HL-60 (cell line): Measurements from ENCODE around the gene CCL20.

Experiments
- GABPA ChIP-seq: IDR thresholded peaks from 2 replicates; pipeline ENCODE4 v1.6.1; 2012; ENCODE audit warnings: low read depth
- POLR2AphosphoS5 ChIP-seq: IDR thresholded peaks from 2 replicates; pipeline ENCODE4 v1.6.1; 2012; ENCODE audit warnings: low read depth
- TF ChIP-seq, protein P1 (sequence below): IDR thresholded peaks from one replicate; pipeline ENCODE4 v1.5.1; 2011; ENCODE audit warnings: low read length, control low read depth, inconsistent platforms; ENCODE audit not compliant: insufficient read depth
- TF ChIP-seq, protein P2 (sequence below): IDR thresholded peaks from 2 replicates; pipeline ENCODE4 v1.6.1; 2012; ENCODE audit warnings: low read depth; ENCODE audit not compliant: insufficient replicate concordance

DNA sequence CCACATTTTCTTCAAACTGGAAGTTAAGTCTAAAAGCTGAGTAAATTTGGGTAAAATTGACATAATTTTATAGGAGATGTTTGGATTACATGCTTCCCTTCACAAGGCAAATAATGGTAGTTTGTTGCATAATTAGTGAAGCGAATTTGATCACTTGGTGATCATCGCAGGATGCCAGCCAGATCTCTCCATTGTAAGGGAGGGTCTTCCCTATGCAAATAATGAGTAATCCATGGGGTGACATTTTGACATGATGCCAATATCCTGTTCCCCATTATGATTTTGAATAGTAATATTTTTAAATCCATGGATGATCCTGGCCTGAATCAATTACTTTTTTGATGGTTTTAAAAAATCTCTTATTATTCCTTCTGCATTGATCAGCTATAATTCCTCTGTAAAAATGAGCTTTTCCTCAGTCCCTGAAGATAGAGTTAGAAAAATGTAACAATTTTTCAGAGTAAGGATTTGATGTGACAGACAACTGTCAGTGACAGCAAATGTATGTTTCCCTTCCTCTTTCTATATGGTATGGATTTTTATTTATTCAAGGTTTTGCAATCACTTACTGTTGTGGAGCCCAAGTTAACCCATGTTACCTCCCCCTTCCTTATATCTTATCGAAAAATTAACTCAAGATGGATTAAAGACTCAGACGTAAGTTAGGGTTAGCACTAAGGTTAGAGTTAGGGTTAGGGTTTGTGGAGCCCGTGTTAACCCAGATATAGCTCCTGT lies 21.4 kb downstream of the CCL20 start:
- TF ChIP-seq, protein P1, sequence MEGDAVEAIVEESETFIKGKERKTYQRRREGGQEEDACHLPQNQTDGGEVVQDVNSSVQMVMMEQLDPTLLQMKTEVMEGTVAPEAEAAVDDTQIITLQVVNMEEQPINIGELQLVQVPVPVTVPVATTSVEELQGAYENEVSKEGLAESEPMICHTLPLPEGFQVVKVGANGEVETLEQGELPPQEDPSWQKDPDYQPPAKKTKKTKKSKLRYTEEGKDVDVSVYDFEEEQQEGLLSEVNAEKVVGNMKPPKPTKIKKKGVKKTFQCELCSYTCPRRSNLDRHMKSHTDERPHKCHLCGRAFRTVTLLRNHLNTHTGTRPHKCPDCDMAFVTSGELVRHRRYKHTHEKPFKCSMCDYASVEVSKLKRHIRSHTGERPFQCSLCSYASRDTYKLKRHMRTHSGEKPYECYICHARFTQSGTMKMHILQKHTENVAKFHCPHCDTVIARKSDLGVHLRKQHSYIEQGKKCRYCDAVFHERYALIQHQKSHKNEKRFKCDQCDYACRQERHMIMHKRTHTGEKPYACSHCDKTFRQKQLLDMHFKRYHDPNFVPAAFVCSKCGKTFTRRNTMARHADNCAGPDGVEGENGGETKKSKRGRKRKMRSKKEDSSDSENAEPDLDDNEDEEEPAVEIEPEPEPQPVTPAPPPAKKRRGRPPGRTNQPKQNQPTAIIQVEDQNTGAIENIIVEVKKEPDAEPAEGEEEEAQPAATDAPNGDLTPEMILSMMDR = no peak
- TF ChIP-seq POLR2AphosphoS5 (no peak), GABPA (no peak)
- TF ChIP-seq, protein P2, sequence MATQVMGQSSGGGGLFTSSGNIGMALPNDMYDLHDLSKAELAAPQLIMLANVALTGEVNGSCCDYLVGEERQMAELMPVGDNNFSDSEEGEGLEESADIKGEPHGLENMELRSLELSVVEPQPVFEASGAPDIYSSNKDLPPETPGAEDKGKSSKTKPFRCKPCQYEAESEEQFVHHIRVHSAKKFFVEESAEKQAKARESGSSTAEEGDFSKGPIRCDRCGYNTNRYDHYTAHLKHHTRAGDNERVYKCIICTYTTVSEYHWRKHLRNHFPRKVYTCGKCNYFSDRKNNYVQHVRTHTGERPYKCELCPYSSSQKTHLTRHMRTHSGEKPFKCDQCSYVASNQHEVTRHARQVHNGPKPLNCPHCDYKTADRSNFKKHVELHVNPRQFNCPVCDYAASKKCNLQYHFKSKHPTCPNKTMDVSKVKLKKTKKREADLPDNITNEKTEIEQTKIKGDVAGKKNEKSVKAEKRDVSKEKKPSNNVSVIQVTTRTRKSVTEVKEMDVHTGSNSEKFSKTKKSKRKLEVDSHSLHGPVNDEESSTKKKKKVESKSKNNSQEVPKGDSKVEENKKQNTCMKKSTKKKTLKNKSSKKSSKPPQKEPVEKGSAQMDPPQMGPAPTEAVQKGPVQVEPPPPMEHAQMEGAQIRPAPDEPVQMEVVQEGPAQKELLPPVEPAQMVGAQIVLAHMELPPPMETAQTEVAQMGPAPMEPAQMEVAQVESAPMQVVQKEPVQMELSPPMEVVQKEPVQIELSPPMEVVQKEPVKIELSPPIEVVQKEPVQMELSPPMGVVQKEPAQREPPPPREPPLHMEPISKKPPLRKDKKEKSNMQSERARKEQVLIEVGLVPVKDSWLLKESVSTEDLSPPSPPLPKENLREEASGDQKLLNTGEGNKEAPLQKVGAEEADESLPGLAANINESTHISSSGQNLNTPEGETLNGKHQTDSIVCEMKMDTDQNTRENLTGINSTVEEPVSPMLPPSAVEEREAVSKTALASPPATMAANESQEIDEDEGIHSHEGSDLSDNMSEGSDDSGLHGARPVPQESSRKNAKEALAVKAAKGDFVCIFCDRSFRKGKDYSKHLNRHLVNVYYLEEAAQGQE = no peak
